GM10248 (cell line): ENCODE measurements around the gene RNF31.

Experiments
- CTCF ChIA-PET: fragments of 300-600 bp; sonication (Branson Sonifier 250); formaldehyde crosslinking; extraction: SDS; loops from one replicate; lab custom pipeline; 2021; ENCODE audit warnings: antibody characterized with exemption; lab: Yijun Ruan, JAX
- POLR2A ChIA-PET: fragments of 350-650 bp; sonication (Branson Sonifier 250); formaldehyde crosslinking; extraction: SDS; loops from one replicate; lab custom pipeline; 2020; ENCODE audit warnings: antibody characterized with exemption; lab: Yijun Ruan, JAX
- DNase-seq: peaks from one replicate; pipeline ENCODE4 v3.0.0; 2012; ENCODE audit errors: extremely low spot score
- TF ChIP-seq, protein P1 (sequence below): IDR thresholded peaks from 2 replicates; pipeline ENCODE4 v1.5.1; 2012; ENCODE audit warnings: mild to moderate bottlenecking, low read depth; ENCODE audit errors: extremely low read depth, missing control alignments, control extremely low read depth

The RNF31 gene

DNA sequence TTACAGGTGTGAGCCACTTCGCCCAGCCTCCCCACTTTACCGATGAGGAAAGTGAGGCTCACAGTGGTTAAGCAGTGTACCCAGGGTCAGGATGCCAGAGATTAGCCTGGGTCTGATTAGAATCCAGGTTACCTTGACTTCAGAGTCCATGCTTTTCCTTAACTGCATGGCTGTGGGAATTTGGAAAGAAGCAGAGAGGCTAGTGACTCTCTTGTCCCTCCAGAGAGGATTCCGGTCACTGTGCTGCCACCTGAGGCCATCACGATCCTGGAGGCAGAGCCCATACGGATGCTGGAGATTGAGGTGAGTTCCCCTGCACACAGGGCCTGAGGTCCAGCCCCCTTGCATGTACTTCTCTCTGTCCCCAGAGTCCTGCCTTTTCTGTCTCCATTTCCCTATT is 29.3 kb downstream of the RNF31 start:
- POLR2A ChIA-PET: no interaction called here

DNA sequence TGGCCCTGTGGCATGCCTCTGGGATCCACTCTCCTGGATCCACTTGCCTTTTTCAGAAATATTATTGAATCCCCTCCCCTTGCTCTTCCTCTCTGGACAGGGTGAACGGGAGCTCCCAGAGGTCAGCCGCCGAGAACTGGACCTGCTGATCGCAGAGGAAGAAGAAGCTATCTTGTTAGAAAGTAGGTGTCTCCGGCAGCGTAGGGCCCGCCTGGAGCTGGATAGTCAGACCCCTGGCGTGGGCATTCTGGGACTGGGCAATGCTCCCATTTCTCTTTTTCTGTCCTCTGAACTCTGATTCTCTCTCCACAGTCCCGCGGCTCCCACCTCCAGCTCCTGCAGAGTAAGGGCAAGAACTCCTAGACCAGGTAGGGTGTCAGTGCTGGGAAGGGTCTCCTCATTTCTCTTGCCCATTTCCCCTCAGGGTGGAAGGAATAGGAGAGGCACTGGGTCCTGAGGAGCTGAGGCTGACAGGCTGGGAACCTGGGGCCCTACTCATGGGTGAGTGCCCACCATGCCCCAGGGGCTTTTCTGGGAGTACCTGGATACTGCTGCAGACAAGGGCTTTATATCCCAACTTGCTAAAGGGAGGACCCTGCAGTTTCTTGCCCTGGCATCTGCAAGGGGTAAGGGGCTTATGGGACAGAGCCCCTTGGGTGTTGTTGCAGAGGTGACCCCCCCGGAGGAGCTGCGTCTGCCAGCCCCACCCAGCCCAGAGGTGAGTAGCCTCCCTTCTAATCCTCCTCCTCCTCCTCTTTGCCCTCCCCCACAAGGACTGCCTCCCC is 29.9 kb downstream of the RNF31 start:
- ChIA-PET CTCF (interaction anchor here (0.9 to 1.8 kb wide), 4 partner anchors 8 to 36 kb away, joined by 3 to 10 read pairs (median 4); partner anchors contain the start of genes EMC9 and IRF9), POLR2A (interaction anchor here (0.5 kb wide), 1 partner anchor 15 kb away, joined by 3 read pairs; no protein-coding TSS in a partner anchor)
- no peak for DNase-seq
- TF ChIP-seq, protein P1, sequence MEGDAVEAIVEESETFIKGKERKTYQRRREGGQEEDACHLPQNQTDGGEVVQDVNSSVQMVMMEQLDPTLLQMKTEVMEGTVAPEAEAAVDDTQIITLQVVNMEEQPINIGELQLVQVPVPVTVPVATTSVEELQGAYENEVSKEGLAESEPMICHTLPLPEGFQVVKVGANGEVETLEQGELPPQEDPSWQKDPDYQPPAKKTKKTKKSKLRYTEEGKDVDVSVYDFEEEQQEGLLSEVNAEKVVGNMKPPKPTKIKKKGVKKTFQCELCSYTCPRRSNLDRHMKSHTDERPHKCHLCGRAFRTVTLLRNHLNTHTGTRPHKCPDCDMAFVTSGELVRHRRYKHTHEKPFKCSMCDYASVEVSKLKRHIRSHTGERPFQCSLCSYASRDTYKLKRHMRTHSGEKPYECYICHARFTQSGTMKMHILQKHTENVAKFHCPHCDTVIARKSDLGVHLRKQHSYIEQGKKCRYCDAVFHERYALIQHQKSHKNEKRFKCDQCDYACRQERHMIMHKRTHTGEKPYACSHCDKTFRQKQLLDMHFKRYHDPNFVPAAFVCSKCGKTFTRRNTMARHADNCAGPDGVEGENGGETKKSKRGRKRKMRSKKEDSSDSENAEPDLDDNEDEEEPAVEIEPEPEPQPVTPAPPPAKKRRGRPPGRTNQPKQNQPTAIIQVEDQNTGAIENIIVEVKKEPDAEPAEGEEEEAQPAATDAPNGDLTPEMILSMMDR: no peak

More for the DNA sequence above, 29.3 kb downstream of the RNF31 start:
- TF ChIP-seq, protein P1: no peak
- no peak for DNase-seq
- CTCF ChIA-PET: interaction anchor here (0.9 to 1.8 kb wide), 2 partner anchors 15 to 35 kb away, joined by 3 to 10 read pairs; partner anchors contain the start of genes EMC9 and IRF9

DNA sequence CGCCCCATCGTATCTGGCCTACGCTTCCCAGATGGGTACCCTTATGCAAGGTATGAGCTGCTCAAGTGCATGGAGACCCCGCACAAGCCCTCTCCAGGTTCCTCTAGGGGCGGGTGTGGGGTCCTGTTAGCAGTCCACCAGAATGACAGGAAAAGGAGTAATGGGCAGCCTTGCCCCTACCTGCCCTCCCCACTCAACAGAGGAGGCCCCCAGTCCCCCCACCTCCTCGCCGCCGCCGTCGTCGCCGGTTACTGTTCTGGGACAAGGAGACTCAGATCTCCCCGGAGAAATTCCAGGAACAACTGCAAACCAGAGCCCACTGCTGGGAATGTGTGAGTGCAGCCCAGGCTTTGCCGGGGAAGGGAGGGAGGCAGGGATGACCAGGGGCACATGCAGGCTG is 30.6 kb downstream of the RNF31 start:
- POLR2A ChIA-PET: interaction anchor here (3.6 kb wide), 1 partner anchor 16 kb away, joined by 13 read pairs; the partner anchor contains the start of gene IRF9
- TF ChIP-seq, protein P1: no peak
- no peak for DNase-seq
- CTCF ChIA-PET: interaction anchor here (1.0 to 1.8 kb wide), 3 partner anchors 9 to 17 kb away, joined by 3 to 10 read pairs (median 5); partner anchors contain the start of gene IRF9

DNA sequence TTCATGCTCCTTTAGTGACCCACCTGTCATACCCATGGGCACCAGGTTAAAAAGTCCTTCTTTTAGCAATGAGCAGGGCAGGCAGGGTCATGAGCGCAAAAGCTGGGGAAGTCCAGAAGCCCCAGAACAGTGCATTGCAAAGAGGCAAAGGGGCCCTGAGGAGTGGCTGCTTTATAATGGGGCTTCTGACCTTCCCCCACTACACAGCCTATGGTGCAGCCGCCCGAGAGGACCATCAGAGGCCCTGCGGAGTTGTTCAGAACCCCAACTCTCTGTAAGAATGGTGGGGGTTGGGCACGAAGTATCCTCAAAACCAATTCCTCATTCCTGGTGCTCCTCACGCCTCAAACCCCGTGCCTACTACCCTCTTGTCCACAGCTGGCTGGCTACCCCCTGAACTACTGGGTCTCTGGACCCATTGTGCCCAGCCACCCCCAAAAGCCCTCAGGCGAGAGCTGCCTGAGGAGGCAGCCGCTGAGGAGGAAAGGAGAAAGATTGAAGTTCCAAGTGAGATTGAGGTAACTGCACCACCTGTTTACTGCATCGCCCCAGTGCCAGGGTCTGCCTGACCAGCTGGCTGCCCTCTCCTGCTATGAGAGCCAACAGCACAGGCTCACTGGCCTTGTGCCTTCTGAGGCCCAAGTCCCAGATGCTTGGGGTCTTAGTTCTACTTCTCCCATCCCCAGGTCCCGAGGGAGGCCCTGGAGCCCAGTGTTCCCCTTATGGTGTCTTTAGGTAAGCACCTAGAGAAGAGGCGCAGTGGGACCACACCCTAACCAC is 31.3 kb downstream of the RNF31 start:
- no peak for DNase-seq
- TF ChIP-seq, protein P1: no peak
- CTCF ChIA-PET: interaction anchor here (1.3 to 3.2 kb wide), 3 partner anchors 9 to 18 kb away, joined by 5 to 21 read pairs (median 10); partner anchors contain the start of gene IRF9
- POLR2A ChIA-PET: interaction anchor here (0.6 to 3.6 kb wide), 4 partner anchors 10 to 53 kb away, joined by 3 to 13 read pairs (median 4); partner anchors contain the start of genes IPO4 and IRF9

DNA sequence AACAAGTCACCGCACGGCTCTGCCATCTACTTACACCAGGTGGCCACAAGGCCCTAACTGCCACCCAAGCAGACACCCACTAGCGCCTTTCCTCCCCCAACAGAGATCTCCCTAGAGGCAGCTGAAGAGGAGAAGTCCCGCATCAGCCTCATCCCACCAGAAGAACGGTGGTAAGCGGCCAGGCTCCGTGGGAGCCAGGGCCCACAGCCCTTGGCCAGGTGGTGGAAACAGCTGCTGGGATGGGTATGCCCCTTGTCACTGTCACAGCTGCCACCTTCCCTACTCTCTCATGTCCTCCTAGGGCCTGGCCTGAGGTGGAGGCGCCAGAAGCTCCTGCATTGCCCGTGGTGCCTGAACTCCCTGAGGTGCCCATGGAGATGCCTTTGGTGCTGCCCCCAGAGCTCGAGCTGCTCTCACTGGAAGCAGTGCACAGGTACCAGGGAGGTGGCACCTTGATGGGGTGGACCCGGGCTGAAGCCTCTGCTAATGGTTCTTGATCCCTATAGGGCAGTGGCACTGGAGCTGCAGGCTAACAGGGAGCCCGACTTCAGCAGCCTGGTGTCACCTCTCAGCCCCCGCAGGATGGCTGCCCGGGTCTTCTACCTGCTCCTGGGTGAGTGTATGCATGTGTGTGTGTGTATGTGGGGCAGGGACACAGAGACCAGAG is 32.1 kb downstream of the RNF31 start:
- CTCF ChIA-PET: interaction anchor here (0.8 to 3.2 kb wide), 4 partner anchors 9 to 36 kb away, joined by 3 to 21 read pairs (median 4); partner anchors contain the start of gene IRF9
- TF ChIP-seq, protein P1: no peak
- no peak for DNase-seq
- POLR2A ChIA-PET: interaction anchor here (0.6 to 3.6 kb wide), 6 partner anchors 9 to 63 kb away, joined by 3 to 13 read pairs (median 4); partner anchors contain the start of genes IPO4, IRF9 and TINF2
